Measurements from ENCODE around the gene CDHR3. TPM values are rescaled to one million over a fixed set of nuclear protein-coding genes. Genes with fewer than 3 reads are reported as not detected.
A peak's percentile ranks its signal among the peaks of the same experiment; 100 is the strongest.

Gene CDHR3
- polyA plus RNA-seq, 3 donors = 0.16 TPM; not detected in 2

- no peak overlapping the region for H3K4me3 Mint-ChIP-seq
- Histone ChIP-seq H3K4me1 (ENCODE audit: control insufficient read depth in 1 of 2, insufficient read depth in 2 of 2, low read length in 2 of 2) (peaks cover 20 to 31% of the 10 kb centered on the region in 2 donors), H3K79me2 (ENCODE audit: insufficient read depth, low read length) (no peaks in the 10 kb centered on the region), H3K27ac (ENCODE audit: low read depth in 1 of 2, low read length in 2 of 2) (no peak overlapping the region), H2AFZ (ENCODE audit: insufficient read depth, low read depth, low read length, poor library complexity, severe bottlenecking) (no peak overlapping the region), H3K9me3 (replicated peaks in 1 of 2; ENCODE audit: control insufficient read depth in 1 of 2, insufficient read depth in 1 of 2, low read length in 2 of 2) (no peaks in the 10 kb centered on the region), H4K20me1 (ENCODE audit: insufficient read depth, low read length) (no peaks in the 10 kb centered on the region), H3K9ac (ENCODE audit: insufficient read depth, low read length, poor library complexity, severe bottlenecking) (no peak overlapping the region), H3K4me2 (replicated peaks; ENCODE audit: extremely low read depth, low read length, poor library complexity, severe bottlenecking) (no peak overlapping the region), H3K4me3 (replicated peaks in 1 of 3; ENCODE audit: low read depth in 2 of 3, low read length in 3 of 3) (no peak overlapping the region), H3K36me3 (replicated peaks in 1 of 2; ENCODE audit: control insufficient read depth in 1 of 2, insufficient read depth in 2 of 2, low read length in 2 of 2) (no peaks in the 10 kb centered on the region), H3K27me3 (ENCODE audit: control insufficient read depth in 2 of 2, insufficient read depth in 2 of 2, low read length in 2 of 2) (peaks cover 0 to 14% of the 10 kb centered on the region in 2 donors)
- DNase-seq = peak; percentile 41 to 60 (median 56)
- H3K4me1 Mint-ChIP-seq = peaks cover 48% of the 10 kb centered on the region
- peak overlapping the region in 2 of 7 donors; percentile 6 to 47 for H3K27ac Mint-ChIP-seq
- 21% methylated on average over 2 of the region's 2 CpGs for WGBS (ENCODE audit: insufficient coverage)
- peaks cover 15 to 27% (median 23%) of the 10 kb centered on the region in 3 donors for H3K27me3 Mint-ChIP-seq (ENCODE audit: low read depth in 3 of 3)
- intact Hi-C loops (cut with micrococcal nuclease) = no loop called here
- TF ChIP-seq, protein P1, sequence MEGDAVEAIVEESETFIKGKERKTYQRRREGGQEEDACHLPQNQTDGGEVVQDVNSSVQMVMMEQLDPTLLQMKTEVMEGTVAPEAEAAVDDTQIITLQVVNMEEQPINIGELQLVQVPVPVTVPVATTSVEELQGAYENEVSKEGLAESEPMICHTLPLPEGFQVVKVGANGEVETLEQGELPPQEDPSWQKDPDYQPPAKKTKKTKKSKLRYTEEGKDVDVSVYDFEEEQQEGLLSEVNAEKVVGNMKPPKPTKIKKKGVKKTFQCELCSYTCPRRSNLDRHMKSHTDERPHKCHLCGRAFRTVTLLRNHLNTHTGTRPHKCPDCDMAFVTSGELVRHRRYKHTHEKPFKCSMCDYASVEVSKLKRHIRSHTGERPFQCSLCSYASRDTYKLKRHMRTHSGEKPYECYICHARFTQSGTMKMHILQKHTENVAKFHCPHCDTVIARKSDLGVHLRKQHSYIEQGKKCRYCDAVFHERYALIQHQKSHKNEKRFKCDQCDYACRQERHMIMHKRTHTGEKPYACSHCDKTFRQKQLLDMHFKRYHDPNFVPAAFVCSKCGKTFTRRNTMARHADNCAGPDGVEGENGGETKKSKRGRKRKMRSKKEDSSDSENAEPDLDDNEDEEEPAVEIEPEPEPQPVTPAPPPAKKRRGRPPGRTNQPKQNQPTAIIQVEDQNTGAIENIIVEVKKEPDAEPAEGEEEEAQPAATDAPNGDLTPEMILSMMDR (IDR thresholded peaks at IDR 0.05) = no peak
- H3K36me3 Mint-ChIP-seq = no peaks in the 10 kb centered on the region
- no peaks in the 10 kb centered on the region for H3K9me3 Mint-ChIP-seq
Measured at GRCh38 chr7:106059556-106059955, 96.5 kb downstream of the CDHR3 start.

GRCh38 chr7:106060394-106060920, 97.4 kb downstream of the CDHR3 start:
- no peak overlapping the region for H3K9ac ChIP-seq (ENCODE audit: insufficient read depth, low read length, poor library complexity, severe bottlenecking)

More at GRCh38 chr7:106060394-106060920, 97.4 kb downstream of the CDHR3 start:
- no peaks in the 10 kb centered on the region for H3K9me3 ChIP-seq (replicated peaks in 1 of 2; ENCODE audit: control insufficient read depth in 1 of 2, insufficient read depth in 1 of 2, low read length in 2 of 2)
- H3K4me3 ChIP-seq (replicated peaks in 1 of 3; ENCODE audit: low read depth in 2 of 3, low read length in 3 of 3) = no peak overlapping the region
- TF ChIP-seq, protein P1 (IDR thresholded peaks at IDR 0.05) = no peak
- H3K4me3 Mint-ChIP-seq = no peak overlapping the region
- H2AFZ ChIP-seq (ENCODE audit: insufficient read depth, low read depth, low read length, poor library complexity, severe bottlenecking) = no peak overlapping the region
- no peaks in the 10 kb centered on the region for H3K36me3 ChIP-seq (replicated peaks in 1 of 2; ENCODE audit: control insufficient read depth in 1 of 2, insufficient read depth in 2 of 2, low read length in 2 of 2)
- intact Hi-C loops (cut with micrococcal nuclease) = no loop called here
- no peaks in the 10 kb centered on the region for H3K79me2 ChIP-seq (ENCODE audit: insufficient read depth, low read length)
- no peak overlapping the region for H3K4me2 ChIP-seq (replicated peaks; ENCODE audit: extremely low read depth, low read length, poor library complexity, severe bottlenecking)
- peaks cover 13 to 20% (median 16%) of the 10 kb centered on the region in 3 donors for H3K27me3 Mint-ChIP-seq (ENCODE audit: low read depth in 3 of 3)
- H3K27me3 ChIP-seq (ENCODE audit: control insufficient read depth in 2 of 2, insufficient read depth in 2 of 2, low read length in 2 of 2) = peaks cover 0 to 5% of the 10 kb centered on the region in 2 donors
- H3K9me3 Mint-ChIP-seq = no peaks in the 10 kb centered on the region
- H4K20me1 ChIP-seq (ENCODE audit: insufficient read depth, low read length) = no peaks in the 10 kb centered on the region
- WGBS (ENCODE audit: insufficient coverage) = 98% methylated on average over 6 of the region's 7 CpGs
- no peak for DNase-seq
- H3K27ac ChIP-seq (ENCODE audit: low read depth in 1 of 2, low read length in 2 of 2) = no peak overlapping the region
- peaks cover 20 to 31% of the 10 kb centered on the region in 2 donors for H3K4me1 ChIP-seq (ENCODE audit: control insufficient read depth in 1 of 2, insufficient read depth in 2 of 2, low read length in 2 of 2)
- H3K36me3 Mint-ChIP-seq = no peaks in the 10 kb centered on the region
- peaks cover 53% of the 10 kb centered on the region for H3K4me1 Mint-ChIP-seq
- no peak overlapping the region for H3K27ac Mint-ChIP-seq

Data from CD14-positive monocyte (primary cell).